H9 (cell line): ENCODE results near the gene IGF2R. TPM values are rescaled to one million over a fixed set of nuclear protein-coding genes. Genes with fewer than 3 reads are reported as not detected.
"Not testable (repeated sequence)": the region's sequence is repeated elsewhere in the genome, so short reads cannot be mapped to it uniquely, and the experiment has no call there.

ENCODE experiments used
- DNase-seq: peaks from one replicate; pipeline ENCODE4 v3.0.0-alpha.2; 2017
- H2AFZ ChIP-seq: one replicate; pipeline ENCODE4 v1.6.1; 2013; ENCODE audit warnings: mild to moderate bottlenecking, low read length, control low read depth, moderate library complexity
- H2AK5ac ChIP-seq: 2 replicates; pipeline ENCODE4 v1.6.1; 2013; ENCODE audit warnings: low read length, control low read depth, mixed read lengths; ENCODE audit not compliant: insufficient read length
- H2BK120ac ChIP-seq: one replicate; pipeline ENCODE4 v1.6.1; 2013; ENCODE audit warnings: low read depth, mild to moderate bottlenecking, low read length, control low read depth, inconsistent platforms; ENCODE audit not compliant: poor library complexity, severe bottlenecking
- H2BK12ac ChIP-seq: 2 replicates; pipeline ENCODE4 v1.6.1; 2013; ENCODE audit warnings: low read length, control low read depth, mixed read lengths, low read depth; ENCODE audit not compliant: insufficient read length
- H2BK15ac ChIP-seq: 2 replicates; pipeline ENCODE4 v1.6.1; 2013; ENCODE audit warnings: low read depth, low read length, control low read depth
- H2BK20ac ChIP-seq: one replicate; pipeline ENCODE4 v1.6.1; 2013; ENCODE audit warnings: low read depth, mild to moderate bottlenecking, low read length, control low read depth, inconsistent platforms; ENCODE audit not compliant: poor library complexity, severe bottlenecking
- H2BK5ac ChIP-seq: 2 replicates; pipeline ENCODE4 v1.6.1; 2013; ENCODE audit warnings: low read length, control low read depth, mixed read lengths; ENCODE audit not compliant: insufficient read length
- H3K14ac ChIP-seq: 2 replicates; pipeline ENCODE4 v1.6.1; 2013; ENCODE audit warnings: low read length, control low read depth; ENCODE audit not compliant: insufficient read depth
- H3K18ac ChIP-seq: 2 replicates; pipeline ENCODE4 v1.6.1; 2013; ENCODE audit warnings: low read depth, mild to moderate bottlenecking, mixed read lengths, low read length, control low read depth; ENCODE audit not compliant: insufficient read length
- H3K23ac ChIP-seq: 2 replicates; pipeline ENCODE4 v1.6.1; 2013; ENCODE audit warnings: low read length, control low read depth, mixed read lengths, low read depth; ENCODE audit not compliant: insufficient read length
- H3K23me2 ChIP-seq: 2 replicates; pipeline ENCODE4 v1.6.1; 2013; ENCODE audit warnings: low read depth, mild to moderate bottlenecking, mixed read lengths, low read length, control low read depth; ENCODE audit not compliant: insufficient read length, poor library complexity, severe bottlenecking
- H3K27ac ChIP-seq: 2 replicates; pipeline ENCODE4 v1.5.1; 2013; ENCODE audit warnings: low read length, control low read depth, mixed read lengths, low read depth; ENCODE audit not compliant: insufficient read length
- H3K27me3 ChIP-seq: 2 replicates; pipeline ENCODE4 v1.6.1; 2013; ENCODE audit warnings: low read length, control low read depth, inconsistent platforms; ENCODE audit not compliant: insufficient read depth
- H3K4ac ChIP-seq: 2 replicates; pipeline ENCODE4 v1.6.1; 2013; ENCODE audit warnings: low read depth, mild to moderate bottlenecking, control low read depth, inconsistent platforms, low read length, moderate library complexity
- H3K4me1 ChIP-seq: 2 replicates; pipeline ENCODE4 v1.6.1; 2013; ENCODE audit warnings: low read length, control low read depth, inconsistent platforms; ENCODE audit not compliant: insufficient read depth
- H3K4me2 ChIP-seq: 2 replicates; pipeline ENCODE4 v1.6.1; 2013; ENCODE audit warnings: low read length, control low read depth, mixed read lengths; ENCODE audit not compliant: insufficient read length, insufficient read depth
- H3K56ac ChIP-seq: 2 replicates; pipeline ENCODE4 v1.6.1; 2013; ENCODE audit warnings: low read depth, mild to moderate bottlenecking, mixed read lengths, low read length, control low read depth; ENCODE audit not compliant: insufficient read length
- H3K79me1 ChIP-seq: 2 replicates; pipeline ENCODE4 v1.6.1; 2013; ENCODE audit warnings: low read depth, mild to moderate bottlenecking, moderate library complexity, low read length, control low read depth, inconsistent platforms; ENCODE audit not compliant: insufficient read depth, poor library complexity, severe bottlenecking
- H3K79me2 ChIP-seq: 2 replicates; pipeline ENCODE4 v1.6.1; 2013; ENCODE audit warnings: low read length, control low read depth, inconsistent platforms; ENCODE audit not compliant: insufficient read depth
- H3K9ac ChIP-seq: 2 replicates; pipeline ENCODE4 v1.6.1; 2013; ENCODE audit warnings: low read length, control low read depth, mixed read lengths; ENCODE audit not compliant: insufficient read length; ENCODE audit errors: extremely low read depth
- H3K9me3 ChIP-seq: one replicate; pipeline ENCODE4 v1.6.1; 2013; ENCODE audit warnings: low read depth, low read length, inconsistent platforms; ENCODE audit not compliant: control insufficient read depth
- H3T11ph ChIP-seq: one replicate; pipeline ENCODE4 v1.6.1; 2013; ENCODE audit warnings: mild to moderate bottlenecking, low read length, control low read depth, inconsistent platforms
- H4K20me1 ChIP-seq: one replicate; pipeline ENCODE4 v1.6.1; 2013; ENCODE audit not compliant: control insufficient read depth, insufficient read length, insufficient read depth
- H4K5ac ChIP-seq: 2 replicates; pipeline ENCODE4 v1.6.1; 2013; ENCODE audit warnings: low read depth, mild to moderate bottlenecking, mixed read lengths, low read length, control low read depth; ENCODE audit not compliant: insufficient read length
- H4K8ac ChIP-seq: replicated peaks from 2 replicates; pipeline ENCODE4 v1.6.1; 2013; ENCODE audit warnings: low read length, control low read depth, mixed read lengths, low read depth; ENCODE audit not compliant: insufficient read length
- H4K91ac ChIP-seq: 2 replicates; pipeline ENCODE4 v1.6.1; 2013; ENCODE audit warnings: low read depth, mild to moderate bottlenecking, moderate library complexity, mixed read lengths, low read length, control low read depth; ENCODE audit not compliant: insufficient read length
- H3K27ac Mint-ChIP-seq, 3 experiments: 2 replicates in 2 of 3; 3 replicates in 1 of 3; pipeline ENCODE4 v1.8.0; 2020 to 2021; ENCODE audit warnings: mixed read lengths in 3 of 3, mild to moderate bottlenecking in 1 of 3, moderate library complexity in 1 of 3
- H3K27me3 Mint-ChIP-seq: 2 replicates; pipeline ENCODE4 v1.8.0; 2021; ENCODE audit warnings: low read depth, mild to moderate bottlenecking, moderate library complexity, mixed read lengths
- H3K36me3 Mint-ChIP-seq, 3 experiments: 2 replicates in 2 of 3; 3 replicates in 1 of 3; pipeline ENCODE4 v1.8.0; 2020 to 2021; ENCODE audit warnings: low read depth in 3 of 3, mixed read lengths in 3 of 3; ENCODE audit not compliant: insufficient read depth in 1 of 3
- H3K4me1 Mint-ChIP-seq, 2 experiments: 2 replicates each; pipeline ENCODE4 v1.8.0; 2020; ENCODE audit warnings: mixed read lengths in 2 of 2
- H3K4me3 Mint-ChIP-seq, 2 experiments: 2 replicates in 1 of 2; 3 replicates in 1 of 2; pipeline ENCODE4 v1.8.0; 2020 to 2021; ENCODE audit warnings: mild to moderate bottlenecking in 2 of 2, mixed read lengths in 2 of 2, moderate library complexity in 1 of 2
- H3K9me3 Mint-ChIP-seq, 2 experiments: 2 replicates in 1 of 2; 3 replicates in 1 of 2; pipeline ENCODE4 v1.8.0; 2020; ENCODE audit warnings: mild to moderate bottlenecking in 2 of 2, mixed read lengths in 2 of 2, moderate library complexity in 1 of 2
- WGBS: extraction: QIAGEN DNeasy Blood & Tissue Kit; methylation state at CpG from one replicate; pipeline ENCODE4 v1.1.7; 2013; ENCODE audit warnings: missing lambda C conversion rate, low lambda C conversion rate, mixed read lengths; ENCODE audit not compliant: insufficient read length; ENCODE audit errors: extremely low coverage; 5-methylcytosine and 5-hydroxymethylcytosine counted together
- total RNA-seq: library from RNA; stranded (reverse); gene quantifications from 2 replicates; pipeline ENCODE4 v1.2.1, GENCODE V29; 2021
- TF ChIP-seq, protein P1 (sequence below): fragments of 200-600 bp; sonication (generic); conservative IDR thresholded peaks from 3 replicates; pipeline ENCODE4 v1.8.0; 2021; ENCODE audit warnings: antibody characterized with exemption, mild to moderate bottlenecking

The IGF2R gene
- total RNA-seq, 1 experiment from 2014 or later: 66.7 TPM

DNA sequence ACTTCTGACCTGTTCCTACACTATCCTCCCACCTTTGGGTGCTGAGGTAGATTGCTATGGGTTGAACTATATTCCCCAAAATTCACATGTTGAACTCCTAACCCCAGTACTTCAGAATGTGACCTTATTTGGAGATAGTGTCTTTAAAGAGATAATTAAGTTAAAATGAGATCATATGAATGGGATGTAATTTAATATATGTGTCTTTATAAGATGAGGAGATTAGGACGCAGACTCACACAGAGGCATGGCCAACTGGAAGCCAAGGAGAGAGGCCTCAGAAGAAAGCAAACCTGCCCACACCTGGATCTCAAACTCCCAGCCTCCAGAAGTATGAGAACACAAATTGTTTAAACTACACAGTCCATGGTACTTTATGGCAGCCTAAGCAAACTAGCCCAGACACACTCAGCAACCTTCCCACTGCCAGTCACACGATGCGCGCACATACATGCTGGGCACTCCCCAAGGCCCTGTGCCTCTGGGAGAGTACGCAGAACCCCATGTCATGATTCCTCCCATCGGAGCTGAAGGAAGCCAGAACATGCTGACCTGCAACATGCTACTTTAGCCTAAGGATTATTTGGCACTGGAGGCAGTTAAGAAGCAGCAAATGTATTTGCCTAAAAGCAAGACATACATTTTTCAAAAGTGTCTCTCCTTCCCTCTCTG is 143.9 kb downstream of the IGF2R start:
- Mint-ChIP-seq H3K4me1 (peaks cover 12 to 13% of the 10 kb centered on the region in 2 experiments), H3K27ac (no peak overlapping the region), H3K36me3 (peaks cover 9 to 18% (median 12%) of the 10 kb centered on the region in 3 experiments), H3K27me3 (no peaks in the 10 kb centered on the region), H3K9me3 (peaks cover 7 to 9% of the 10 kb centered on the region in 2 experiments; a peak in 4 of 5 replicates), H3K4me3 (no peak overlapping the region)
- H2BK20ac ChIP-seq: no peak overlapping the region
- no peaks in the 10 kb centered on the region for H3K23me2 ChIP-seq
- H4K5ac ChIP-seq: no peak overlapping the region
- no peak for DNase-seq
- no peaks in the 10 kb centered on the region for H4K20me1 ChIP-seq
- no peak overlapping the region for H2BK5ac ChIP-seq
- no peak overlapping the region for H2BK15ac ChIP-seq
- H2AK5ac ChIP-seq: no peak overlapping the region
- H3K9ac ChIP-seq: no peak overlapping the region
- TF ChIP-seq, protein P1, sequence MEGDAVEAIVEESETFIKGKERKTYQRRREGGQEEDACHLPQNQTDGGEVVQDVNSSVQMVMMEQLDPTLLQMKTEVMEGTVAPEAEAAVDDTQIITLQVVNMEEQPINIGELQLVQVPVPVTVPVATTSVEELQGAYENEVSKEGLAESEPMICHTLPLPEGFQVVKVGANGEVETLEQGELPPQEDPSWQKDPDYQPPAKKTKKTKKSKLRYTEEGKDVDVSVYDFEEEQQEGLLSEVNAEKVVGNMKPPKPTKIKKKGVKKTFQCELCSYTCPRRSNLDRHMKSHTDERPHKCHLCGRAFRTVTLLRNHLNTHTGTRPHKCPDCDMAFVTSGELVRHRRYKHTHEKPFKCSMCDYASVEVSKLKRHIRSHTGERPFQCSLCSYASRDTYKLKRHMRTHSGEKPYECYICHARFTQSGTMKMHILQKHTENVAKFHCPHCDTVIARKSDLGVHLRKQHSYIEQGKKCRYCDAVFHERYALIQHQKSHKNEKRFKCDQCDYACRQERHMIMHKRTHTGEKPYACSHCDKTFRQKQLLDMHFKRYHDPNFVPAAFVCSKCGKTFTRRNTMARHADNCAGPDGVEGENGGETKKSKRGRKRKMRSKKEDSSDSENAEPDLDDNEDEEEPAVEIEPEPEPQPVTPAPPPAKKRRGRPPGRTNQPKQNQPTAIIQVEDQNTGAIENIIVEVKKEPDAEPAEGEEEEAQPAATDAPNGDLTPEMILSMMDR: no peak
- H3T11ph ChIP-seq: no peak overlapping the region
- H3K23ac ChIP-seq: no peak overlapping the region
- H3K9me3 ChIP-seq: peaks cover 6% of the 10 kb centered on the region
- H3K4me1 ChIP-seq: peaks cover 7% of the 10 kb centered on the region; the same call in 1 of the 2 replicates
- H3K27me3 ChIP-seq: no peaks in the 10 kb centered on the region
- H3K27ac ChIP-seq: no peak overlapping the region
- H3K79me2 ChIP-seq: no peaks in the 10 kb centered on the region
- whole genome bisulfite sequencing: no CpG with 5 or more reads among the region's 6 CpGs
- H2BK120ac ChIP-seq: no peak overlapping the region
- no peak overlapping the region for H4K8ac ChIP-seq
- no peak overlapping the region for H3K18ac ChIP-seq
- no peak overlapping the region for H2BK12ac ChIP-seq
- no peak overlapping the region for H2AFZ ChIP-seq
- no peaks in the 10 kb centered on the region for H3K79me1 ChIP-seq
- no peak overlapping the region for H4K91ac ChIP-seq
- no peak overlapping the region for H3K4me2 ChIP-seq
- H3K56ac ChIP-seq: no peak overlapping the region
- H3K14ac ChIP-seq: no peak overlapping the region
- H3K4ac ChIP-seq: no peak overlapping the region

DNA sequence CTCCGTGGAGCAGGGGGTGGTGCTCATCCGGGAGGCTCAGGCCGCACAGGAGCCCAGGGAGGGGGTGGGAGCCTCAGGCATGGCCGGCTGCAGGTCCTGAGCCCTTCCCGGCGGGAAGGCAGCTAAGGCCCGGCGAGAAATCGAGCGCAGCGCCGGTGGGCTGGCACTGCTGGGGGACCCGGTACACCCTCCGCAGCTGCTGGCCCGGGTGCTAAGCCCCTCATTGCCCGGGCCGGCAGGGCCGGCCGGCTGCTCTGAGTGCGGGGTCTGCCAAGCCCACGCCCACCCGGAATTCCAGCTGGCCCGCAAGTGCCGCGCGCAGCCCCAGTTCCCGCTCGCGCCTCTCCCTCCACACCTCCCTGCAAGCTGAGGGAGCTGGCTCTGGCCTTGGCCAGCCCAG is 145.7 kb downstream of the IGF2R start:
- H3K27me3 ChIP-seq, H3K23me2 ChIP-seq, H3K18ac ChIP-seq, H3K27me3 Mint-ChIP-seq, H4K5ac ChIP-seq, H3K56ac ChIP-seq, H2BK120ac ChIP-seq, H3K9ac ChIP-seq, H3K23ac ChIP-seq, H4K8ac ChIP-seq, H3K79me2 ChIP-seq, H3K27ac Mint-ChIP-seq, H4K20me1 ChIP-seq, H4K91ac ChIP-seq, H2BK20ac ChIP-seq, H3T11ph ChIP-seq, H3K79me1 ChIP-seq, H3K4me3 Mint-ChIP-seq, H2BK12ac ChIP-seq, H3K27ac ChIP-seq, DNase-seq, H3K4me1 ChIP-seq, H2AK5ac ChIP-seq, H3K4ac ChIP-seq, H3K4me2 ChIP-seq, H2BK15ac ChIP-seq, H2BK5ac ChIP-seq, H3K14ac ChIP-seq, H2AFZ ChIP-seq: not testable (repeated sequence)
- Mint-ChIP-seq H3K4me1 (peaks cover 12 to 13% of the 10 kb centered on the region in 2 experiments), H3K36me3 (peaks cover 18 to 21% (median 18%) of the 10 kb centered on the region in 3 experiments), H3K9me3 (peaks cover 12 to 19% of the 10 kb centered on the region in 2 experiments; a peak in 4 of 5 replicates)
- no CpG with 5 or more reads among the region's 29 CpGs for WGBS
- H3K9me3 ChIP-seq: peaks cover 14% of the 10 kb centered on the region
